A673 (cell line): ENCODE results near the gene PIP4K2A. TPM values are rescaled to one million over a fixed set of nuclear protein-coding genes. Genes with fewer than 3 reads are reported as not detected.

Experiments
- BruUV-seq: library from RNA; stranded (reverse); fragments of 400-500 nt; replicated peaks from 2 replicates; lab custom pipeline; 2021; lab: Mats Ljungman, UMichigan
- CTCF ChIA-PET: fragments of 300-600 bp; sonication (Branson Sonifier 250); formaldehyde crosslinking; loops from one replicate; lab custom pipeline; 2022; ENCODE audit warnings: antibody characterized with exemption; lab: Charles Lee
- POLR2A ChIA-PET: fragments of 300-600 bp; sonication (Branson Sonifier 250); formaldehyde crosslinking; loops from one replicate; lab custom pipeline; 2022; ENCODE audit warnings: antibody characterized with exemption; ENCODE audit not compliant: low non-redundant PET; lab: Charles Lee
- DNase-seq: peaks from one replicate; pipeline ENCODE4 v3.0.0-alpha.2; 2015; ENCODE audit warnings: low spot score
- H3K27ac ChIP-seq: fragments of 200-600 bp; sonication (generic); 2 replicates; pipeline ENCODE4 v1.5.1; 2016; ENCODE audit warnings: mixed run types, low read depth, mild to moderate bottlenecking, mixed read lengths, antibody characterized with exemption, low read length; ENCODE audit not compliant: poor library complexity, severe bottlenecking
- H3K27me3 ChIP-seq: fragments of 200-600 bp; sonication (generic); replicated peaks from 2 replicates; pipeline ENCODE4 v1.6.1; 2017; ENCODE audit warnings: mixed run types, low read depth, mild to moderate bottlenecking, mixed read lengths, antibody characterized with exemption, low read length; ENCODE audit not compliant: insufficient read depth, poor library complexity
- H3K36me3 ChIP-seq: fragments of 200-600 bp; sonication (generic); 2 replicates; pipeline ENCODE4 v1.6.1; 2016; ENCODE audit warnings: mixed run types, mild to moderate bottlenecking, mixed read lengths, antibody characterized with exemption, low read length; ENCODE audit not compliant: insufficient read depth, poor library complexity, severe bottlenecking
- H3K4me1 ChIP-seq: fragments of 200-600 bp; sonication (generic); 2 replicates; pipeline ENCODE4 v1.6.1; 2017; ENCODE audit warnings: mixed run types, mild to moderate bottlenecking, mixed read lengths, antibody characterized with exemption, low read length; ENCODE audit not compliant: insufficient read depth, poor library complexity, severe bottlenecking
- H3K4me3 ChIP-seq: fragments of 200-600 bp; sonication (generic); 2 replicates; pipeline ENCODE4 v1.5.1; 2016; ENCODE audit warnings: low read depth, mixed run types, mild to moderate bottlenecking, mixed read lengths, low read length; ENCODE audit not compliant: poor library complexity, severe bottlenecking
- H3K9me3 ChIP-seq: fragments of 200-600 bp; sonication (generic); 2 replicates; pipeline ENCODE4 v1.6.1; 2016; ENCODE audit warnings: mixed run types, low read depth, mild to moderate bottlenecking, mixed read lengths, antibody characterized with exemption, low read length; ENCODE audit not compliant: poor library complexity, severe bottlenecking
- CTCF ChIP-seq: fragments of 300-800, 200-600 bp; sonication (generic); conservative IDR thresholded peaks from 2 replicates; pipeline ENCODE4 v1.5.1; 2017; ENCODE audit warnings: low read depth, mild to moderate bottlenecking, antibody characterized with exemption, low read length, moderate library complexity, mixed read lengths
- EZH2 ChIP-seq: fragments of 200-600 bp; sonication (generic); IDR thresholded peaks from 2 replicates; pipeline ENCODE4 v1.6.1; 2017; ENCODE audit warnings: borderline replicate concordance, low read depth, mild to moderate bottlenecking, mixed read lengths, antibody characterized with exemption, low read length; ENCODE audit not compliant: poor library complexity, severe bottlenecking
- intact Hi-C: fragments of 100-400 bp; cut with micrococcal nuclease; formaldehyde crosslinking; loops from one replicate; pipeline ENCODE4 v1.10.0; 2022; ENCODE audit not compliant: unreplicated experiment
- total RNA-seq: library from RNA; stranded (reverse); gene quantifications from 2 replicates; pipeline ENCODE4 v1.2.3, GENCODE V29; 2021

PIP4K2A gene
- total RNA-seq, 1 experiment from 2014 or later: 19.8 TPM

DNA sequence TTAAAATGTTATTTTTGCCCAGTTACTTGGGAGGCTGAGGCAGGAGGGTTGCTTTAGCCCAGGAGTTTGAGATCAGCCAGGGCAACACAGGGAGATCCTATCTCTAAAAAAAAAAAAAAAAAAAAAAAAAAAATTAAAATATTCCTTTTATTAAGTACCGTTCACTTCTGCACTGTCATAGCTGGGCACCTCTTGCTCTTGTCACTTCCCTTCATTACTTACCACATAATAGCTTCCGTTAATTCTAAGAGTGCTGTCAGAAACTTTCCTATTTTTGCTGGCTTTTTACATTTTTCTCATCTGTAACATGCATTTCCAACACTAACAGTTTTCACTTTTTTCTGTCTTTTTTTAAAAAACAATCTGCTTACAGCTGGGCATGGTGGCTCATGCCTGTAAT, 132.9 kb downstream of the PIP4K2A start:
- CTCF ChIA-PET: no interaction called here
- Histone ChIP-seq H3K27me3 (no peaks in the 10 kb centered on the region), H3K4me1 (no peaks in the 10 kb centered on the region), H3K4me3 (no peak overlapping the region), H3K36me3 (no peaks in the 10 kb centered on the region), H3K9me3 (no peaks in the 10 kb centered on the region), H3K27ac (no peak overlapping the region)
- no peak for DNase-seq
- no TSS peak for BruUV-seq
- intact Hi-C loops: loop anchor here (10.0 kb wide), 1 partner anchor 587 kb away; no protein-coding TSS in a partner anchor
- POLR2A ChIA-PET: no interaction called here
- TF ChIP-seq CTCF (no peak), EZH2 (no peak)

DNA sequence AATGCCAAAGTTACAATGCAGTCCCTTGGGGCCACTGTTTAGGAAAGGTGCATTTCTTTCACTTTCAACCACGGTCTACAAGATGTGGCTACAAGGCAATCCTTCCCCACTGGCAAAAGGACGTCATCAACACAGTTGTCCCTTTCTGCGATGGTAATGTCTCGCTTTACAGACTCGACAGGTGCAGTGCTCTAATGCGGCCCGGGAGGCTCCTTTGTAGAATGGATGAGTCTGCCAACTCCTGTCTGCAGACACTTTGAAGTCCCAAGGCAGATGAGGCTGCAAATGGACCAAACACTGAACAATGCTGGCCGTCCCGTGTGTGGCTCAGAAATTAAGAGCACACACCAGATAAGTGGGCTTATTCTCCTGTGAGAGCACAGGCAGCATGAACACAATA, 133.7 kb downstream of the PIP4K2A start:
- Histone ChIP-seq H3K27me3 (no peaks in the 10 kb centered on the region), H3K36me3 (no peaks in the 10 kb centered on the region), H3K27ac (no peak overlapping the region), H3K4me3 (no peak overlapping the region), H3K9me3 (no peaks in the 10 kb centered on the region), H3K4me1 (no peaks in the 10 kb centered on the region)
- BruUV-seq: no TSS peak
- ChIA-PET CTCF (no interaction called here), POLR2A (no interaction called here)
- intact Hi-C loops: loop anchor here (10.0 kb wide), 1 partner anchor 586 kb away; no protein-coding TSS in a partner anchor
- DNase-seq: no peak
- TF ChIP-seq CTCF: no peak
- no peak for TF ChIP-seq EZH2

DNA sequence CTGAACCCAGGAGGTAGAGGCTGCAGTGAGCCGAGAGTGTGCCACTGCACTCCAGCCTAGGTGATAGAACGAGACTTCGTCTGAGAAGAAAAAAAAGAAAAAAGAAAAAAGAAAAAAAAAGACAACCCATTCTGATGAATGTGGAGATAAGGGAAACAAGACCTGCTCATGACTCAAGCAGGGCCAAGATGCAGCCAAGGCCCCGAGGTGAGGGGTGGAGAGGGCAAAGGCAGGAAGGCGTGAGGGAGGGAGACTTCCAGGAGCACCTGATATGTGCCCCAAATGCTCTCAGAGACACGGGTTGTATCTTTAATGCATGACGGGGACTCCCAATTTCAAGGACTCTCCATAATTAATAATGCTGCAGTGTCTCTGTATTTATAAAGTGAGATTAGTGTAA, 134.6 kb downstream of the PIP4K2A start:
- TF ChIP-seq EZH2 (no peak), CTCF (no peak)
- H3K4me3 ChIP-seq: no peak overlapping the region
- H3K9me3 ChIP-seq: no peaks in the 10 kb centered on the region
- ChIA-PET CTCF (no interaction called here), POLR2A (no interaction called here)
- no peaks in the 10 kb centered on the region for H3K27me3 ChIP-seq
- intact Hi-C loops: loop anchor here (10.0 kb wide), 1 partner anchor 585 kb away; no protein-coding TSS in a partner anchor
- H3K27ac ChIP-seq: no peak overlapping the region
- H3K4me1 ChIP-seq: no peaks in the 10 kb centered on the region
- no TSS peak for BruUV-seq
- DNase-seq: no peak
- H3K36me3 ChIP-seq: no peaks in the 10 kb centered on the region
